ENCODE results near the gene CCDC152. TPM values are rescaled to one million over a fixed set of nuclear protein-coding genes. Genes with fewer than 3 reads are reported as not detected.

CCDC152 gene
- total RNA-seq, 1 donor = 5.8 TPM

DNA sequence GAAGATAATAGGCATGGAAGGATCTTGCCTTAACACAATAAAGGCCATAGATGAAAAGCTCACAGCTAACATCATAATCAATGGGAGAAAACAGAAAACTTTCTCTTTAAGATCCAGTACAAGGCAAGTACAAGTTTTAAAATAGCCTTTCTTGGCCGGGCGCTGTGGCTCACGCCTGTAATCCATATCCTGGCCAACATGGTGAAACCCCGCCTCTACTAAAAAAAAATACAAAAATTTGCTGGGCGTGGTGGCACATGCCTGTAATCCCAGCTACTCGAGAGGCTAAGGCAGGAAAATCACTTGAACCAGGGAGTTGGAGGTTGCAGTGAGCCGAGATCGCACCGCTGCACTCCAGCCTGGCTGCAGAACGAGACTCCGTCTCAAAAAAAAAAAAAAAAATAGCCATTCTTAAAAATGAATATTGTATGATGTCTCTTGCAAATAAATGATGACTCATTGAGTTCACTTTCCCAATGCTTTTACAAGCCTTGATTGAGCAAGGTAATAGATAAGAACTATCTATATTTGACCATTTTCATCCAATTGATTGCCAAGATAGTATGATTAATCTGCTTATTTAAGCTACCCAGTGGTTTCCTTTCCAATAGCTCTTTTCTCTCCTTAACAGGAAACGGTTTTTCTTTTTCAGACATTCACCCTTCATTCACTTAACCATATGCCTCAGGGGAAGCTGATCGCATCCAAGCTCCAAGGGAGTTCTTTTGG is 15.8 kb downstream of the CCDC152 start:
- peak overlapping the region; percentile 2 for H3K4me3 ChIP-seq (ENCODE audit: low read depth, low read length)
- no peak for TF ChIP-seq CTCF (IDR thresholded peaks at IDR 0.05; ENCODE audit: insufficient read depth, low read length)
- peak; percentile 89 for DNase-seq (ENCODE audit: low read depth)

DNA sequence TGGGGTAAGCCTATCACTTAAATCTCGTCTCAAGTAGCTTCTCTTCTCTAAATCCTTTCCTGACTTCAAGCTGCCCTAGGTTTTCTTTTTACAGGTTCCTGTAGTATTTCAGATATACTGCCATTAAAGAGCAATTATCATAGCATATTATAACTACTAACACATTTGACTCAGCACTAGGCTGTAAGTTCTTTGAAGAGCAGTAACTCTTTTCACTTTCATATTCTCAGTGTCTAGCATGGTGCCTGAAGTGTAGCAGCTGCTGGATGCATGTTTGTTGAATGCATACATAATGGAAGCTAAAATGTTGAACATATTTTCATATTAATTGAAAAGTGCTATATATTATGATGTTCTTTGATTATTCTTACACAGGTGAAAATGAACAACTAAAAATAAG is 22.5 kb downstream of the CCDC152 start:
- no peak for TF ChIP-seq CTCF (IDR thresholded peaks at IDR 0.05; ENCODE audit: insufficient read depth, low read length)
- no peak for DNase-seq (ENCODE audit: low read depth)
- no peak overlapping the region for H3K4me3 ChIP-seq (ENCODE audit: low read depth, low read length)

DNA sequence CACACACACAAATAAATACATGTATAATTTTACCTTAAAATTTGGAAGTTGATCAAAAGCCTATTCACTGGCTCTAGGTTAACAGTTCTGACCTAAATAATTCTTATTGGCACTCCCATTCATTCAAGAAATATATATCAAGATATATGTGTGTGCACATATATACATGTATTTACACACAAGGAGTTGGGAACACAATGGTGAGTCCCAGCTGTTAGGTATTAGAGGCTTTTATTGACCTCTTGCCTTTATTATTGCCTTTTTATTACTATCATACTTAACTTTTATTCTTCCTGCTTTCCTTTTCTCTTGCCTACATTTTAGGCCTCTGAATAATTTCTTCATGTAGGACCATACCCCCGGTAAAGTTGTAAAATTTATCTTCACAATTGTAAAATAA is 25.0 kb downstream of the CCDC152 start:
- no peak for DNase-seq (ENCODE audit: low read depth)
- TF ChIP-seq CTCF (IDR thresholded peaks at IDR 0.05; ENCODE audit: insufficient read depth, low read length) = no peak

DNA sequence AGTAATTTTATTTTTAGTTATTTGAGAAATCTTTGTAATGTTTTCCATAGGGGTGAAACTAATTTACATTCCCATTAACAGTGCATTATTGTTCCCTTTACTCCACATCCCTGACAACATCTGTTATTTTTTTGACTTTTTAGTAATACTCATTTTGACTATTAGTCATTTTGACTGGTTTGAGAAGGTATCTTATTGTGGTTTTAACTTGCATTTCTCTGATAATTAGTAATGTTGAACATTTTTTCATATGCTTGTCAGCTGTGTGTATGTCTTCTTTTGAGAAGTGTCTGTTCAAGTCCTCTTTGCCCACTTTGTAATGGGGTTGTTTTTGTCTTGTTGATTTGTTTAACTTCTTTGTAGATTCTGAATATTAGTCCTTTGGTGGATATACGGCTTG is 27.5 kb downstream of the CCDC152 start:
- no peak overlapping the region for H3K4me3 ChIP-seq (ENCODE audit: low read depth, low read length)
- no peak for DNase-seq (ENCODE audit: low read depth)

More for the DNA sequence above, 25.0 kb downstream of the CCDC152 start:
- H3K4me3 ChIP-seq (ENCODE audit: low read depth, low read length) = no peak overlapping the region

GRCh38 chr5:42785756-42786155 is 29.1 kb downstream of the CCDC152 start:
- H3K4me3 ChIP-seq (ENCODE audit: low read depth, low read length) = no peak overlapping the region
- no peak for DNase-seq (ENCODE audit: low read depth)
- no peak for TF ChIP-seq CTCF (IDR thresholded peaks at IDR 0.05; ENCODE audit: insufficient read depth, low read length)

More for the DNA sequence above, 27.5 kb downstream of the CCDC152 start:
- TF ChIP-seq CTCF (IDR thresholded peaks at IDR 0.05; ENCODE audit: insufficient read depth, low read length) = no peak

DNA sequence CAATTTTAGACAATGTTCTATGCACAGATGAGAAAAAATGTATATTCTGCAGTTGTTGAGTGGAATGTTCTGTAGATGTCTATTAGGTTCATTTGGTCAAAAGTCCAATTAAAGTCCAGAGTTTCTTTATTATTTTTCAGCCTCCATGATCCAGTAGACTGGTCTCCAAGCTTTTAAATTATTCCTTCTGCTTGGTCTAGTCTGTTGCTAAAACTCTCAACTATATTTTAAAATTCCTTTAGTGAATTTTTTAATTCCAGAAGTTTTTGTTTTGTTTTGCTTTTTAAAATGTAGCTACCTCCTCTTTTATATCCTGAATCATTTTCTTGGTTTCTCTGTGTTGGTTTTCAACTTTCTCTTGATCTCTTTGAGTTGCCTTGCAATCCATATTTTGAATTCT is 30.5 kb downstream of the CCDC152 start:
- no peak for DNase-seq (ENCODE audit: low read depth)
- no peak for TF ChIP-seq CTCF (IDR thresholded peaks at IDR 0.05; ENCODE audit: insufficient read depth, low read length)
- no peak overlapping the region for H3K4me3 ChIP-seq (ENCODE audit: low read depth, low read length)

GRCh38 chr5:42787845-42788244 is 31.2 kb downstream of the CCDC152 start:
- no peak overlapping the region for H3K4me3 ChIP-seq (ENCODE audit: low read depth, low read length)
- no peak for TF ChIP-seq CTCF (IDR thresholded peaks at IDR 0.05; ENCODE audit: insufficient read depth, low read length)
- DNase-seq (ENCODE audit: low read depth) = no peak

Measured in fibroblast of the aortic adventitia (primary cell).